Thyroid gland (tissue), 4 donors: Measurements from ENCODE around the gene OR2M7. TPM values are rescaled to one million over a fixed set of nuclear protein-coding genes. Genes with fewer than 3 reads are reported as not detected.
"Not testable (repeated sequence)": the region's sequence is repeated elsewhere in the genome, so short reads cannot be mapped to it uniquely, and the experiment has no call there.

Experiments
- DNase-seq, 2 donors: peaks; one replicate each; pipeline ENCODE4 v3.0.0-alpha.2; 2019
- H3K27ac ChIP-seq, 3 donors: fragments of 200-600 bp; sonication (generic); 1 replicate in 2 of 3; 2 replicates in 1 of 3; pipeline ENCODE4 v1.5.1; 2016 to 2019; ENCODE audit warnings: mild to moderate bottlenecking in 1 of 3, moderate library complexity in 1 of 3
- H3K27me3 ChIP-seq: fragments of 200-600 bp; sonication (generic); one replicate; pipeline ENCODE4 v1.5.1; 2019
- H3K36me3 ChIP-seq, 2 donors: fragments of 200-600 bp; sonication (generic); one replicate each; pipeline ENCODE4 v1.5.1; 2016 to 2019
- H3K4me1 ChIP-seq, 2 donors: fragments of 200-600 bp; sonication (generic); one replicate each; pipeline ENCODE4 v1.5.1; 2017 to 2019
- H3K4me3 ChIP-seq, 3 donors: fragments of 200-600 bp; sonication (generic); replicated peaks in 1 of 3; 1 replicate in 2 of 3; 2 replicates in 1 of 3; pipeline ENCODE4 v1.5.1; 2016; ENCODE audit warnings: mild to moderate bottlenecking in 1 of 3
- H3K9me3 ChIP-seq: fragments of 200-600 bp; sonication (generic); one replicate; pipeline ENCODE4 v1.5.1; 2017
- POLR2A ChIP-seq, 2 donors: fragments of 450-650 bp; IDR thresholded peaks; one replicate each; pipeline ENCODE4 v1.6.1; 2017; ENCODE audit warnings: antibody characterized with exemption in 2 of 2, mild to moderate bottlenecking in 2 of 2, moderate library complexity in 1 of 2
- WGBS, 2 donors: methylation state at CpG; one replicate each; pipeline ENCODE4 v1.1.5; 2017; 5-methylcytosine and 5-hydroxymethylcytosine counted together
- intact Hi-C: fragments of 100-400 bp; cut with DNase I; formaldehyde crosslinking; loops from one replicate; pipeline ENCODE4 v1.15.1; 2023
- total RNA-seq, 4 donors: library from RNA; depleted of rRNA; stranded (reverse); fragments of >200 nt; gene quantifications; one replicate each; pipeline ENCODE4 v1.2.3, GENCODE V29; 2016
- TF ChIP-seq, protein P1 (sequence below), 6 experiments: fragments of 200-600 bp in 3 of 6; fragments of 450-650 bp in 3 of 6; sonication (generic) in 3 of 6; IDR thresholded peaks; one replicate each; pipeline ENCODE4 v1.5.1; 2016 to 2019; ENCODE audit warnings: antibody characterized with exemption in 6 of 6, mild to moderate bottlenecking in 2 of 6, inconsistent platforms in 1 of 6, moderate library complexity in 1 of 6

The OR2M7 gene
- total RNA-seq, 4 donors from 2014 or later, result not detected

DNA sequence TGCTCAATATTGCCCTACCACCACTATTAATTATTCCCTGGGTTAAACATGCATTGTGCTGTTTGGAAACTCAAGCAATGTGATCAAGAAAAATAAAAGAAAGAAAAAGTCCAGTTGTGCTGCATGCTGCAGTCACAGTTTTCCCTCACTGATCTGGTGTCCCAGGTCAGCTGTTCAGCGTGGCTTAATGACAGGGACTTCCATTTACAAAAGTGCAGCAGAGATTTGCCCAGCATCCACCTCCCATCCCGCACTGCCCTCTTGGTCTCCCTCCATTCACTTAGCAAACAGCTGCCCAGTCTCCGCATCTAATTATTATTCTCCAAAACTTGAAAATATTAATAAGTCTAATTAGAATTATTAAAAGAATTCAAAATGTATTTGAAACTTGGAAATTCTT lies 35.0 kb upstream of the OR2M7 start:
- TF ChIP-seq, protein P1, sequence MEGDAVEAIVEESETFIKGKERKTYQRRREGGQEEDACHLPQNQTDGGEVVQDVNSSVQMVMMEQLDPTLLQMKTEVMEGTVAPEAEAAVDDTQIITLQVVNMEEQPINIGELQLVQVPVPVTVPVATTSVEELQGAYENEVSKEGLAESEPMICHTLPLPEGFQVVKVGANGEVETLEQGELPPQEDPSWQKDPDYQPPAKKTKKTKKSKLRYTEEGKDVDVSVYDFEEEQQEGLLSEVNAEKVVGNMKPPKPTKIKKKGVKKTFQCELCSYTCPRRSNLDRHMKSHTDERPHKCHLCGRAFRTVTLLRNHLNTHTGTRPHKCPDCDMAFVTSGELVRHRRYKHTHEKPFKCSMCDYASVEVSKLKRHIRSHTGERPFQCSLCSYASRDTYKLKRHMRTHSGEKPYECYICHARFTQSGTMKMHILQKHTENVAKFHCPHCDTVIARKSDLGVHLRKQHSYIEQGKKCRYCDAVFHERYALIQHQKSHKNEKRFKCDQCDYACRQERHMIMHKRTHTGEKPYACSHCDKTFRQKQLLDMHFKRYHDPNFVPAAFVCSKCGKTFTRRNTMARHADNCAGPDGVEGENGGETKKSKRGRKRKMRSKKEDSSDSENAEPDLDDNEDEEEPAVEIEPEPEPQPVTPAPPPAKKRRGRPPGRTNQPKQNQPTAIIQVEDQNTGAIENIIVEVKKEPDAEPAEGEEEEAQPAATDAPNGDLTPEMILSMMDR (IDR thresholded peaks at IDR 0.05), result no peak
- TF ChIP-seq POLR2A (IDR thresholded peaks at IDR 0.05), result no peak
- Histone ChIP-seq H3K27ac (no peak overlapping the region), H3K36me3 (no peaks in the 10 kb centered on the region), H3K27me3 (no peaks in the 10 kb centered on the region), H3K4me1 (no peaks in the 10 kb centered on the region), H3K9me3 (no peaks in the 10 kb centered on the region), H3K4me3 (no peak overlapping the region)
- intact Hi-C loops, result no loop called here
- no peak for DNase-seq
- 81% methylated on average over 3 of the region's 3 CpGs for WGBS, 2 donors

DNA sequence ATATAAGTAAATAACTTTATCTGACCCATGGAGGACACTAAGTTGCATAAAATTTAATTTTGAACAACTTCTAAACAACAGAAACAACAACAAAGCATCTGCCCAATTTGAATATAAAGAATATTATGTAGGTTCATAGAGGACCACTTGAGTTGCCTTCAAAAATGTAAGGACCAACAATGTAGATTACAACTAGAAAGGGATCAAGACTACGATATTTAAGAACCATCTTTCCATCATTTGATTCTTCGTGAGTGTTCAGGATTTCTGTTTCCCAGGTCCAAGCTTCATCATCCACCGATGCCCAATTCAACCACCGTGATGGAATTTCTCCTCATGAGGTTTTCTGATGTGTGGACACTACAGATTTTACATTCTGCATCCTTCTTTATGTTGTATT lies 24.1 kb upstream of the OR2M7 start, which contains the start of gene OR14C36:
OR14C36 (plus strand) TSS at position 301 of the 400 bp plus-strand sequence; CDS start at position 301, 0 bp downstream.
- Histone ChIP-seq H3K9me3 (no peaks in the 10 kb centered on the region), H3K4me3 (no peak within 1 kb of the TSS), H3K27me3 (no peaks in the 10 kb centered on the region), H3K4me1 (no peaks in the 10 kb centered on the region), H3K36me3 (no peaks in the 10 kb centered on the region), H3K27ac (no peak within 1 kb of the TSS)
- 74 to 79% methylated on average over 4 of the region's 4 CpGs for WGBS, 2 donors
- no peak for TF ChIP-seq POLR2A (IDR thresholded peaks at IDR 0.05)
- TF ChIP-seq, protein P1 (IDR thresholded peaks at IDR 0.05), result no peak
- DNase-seq, result no peak
- intact Hi-C loops, result no loop called here

DNA sequence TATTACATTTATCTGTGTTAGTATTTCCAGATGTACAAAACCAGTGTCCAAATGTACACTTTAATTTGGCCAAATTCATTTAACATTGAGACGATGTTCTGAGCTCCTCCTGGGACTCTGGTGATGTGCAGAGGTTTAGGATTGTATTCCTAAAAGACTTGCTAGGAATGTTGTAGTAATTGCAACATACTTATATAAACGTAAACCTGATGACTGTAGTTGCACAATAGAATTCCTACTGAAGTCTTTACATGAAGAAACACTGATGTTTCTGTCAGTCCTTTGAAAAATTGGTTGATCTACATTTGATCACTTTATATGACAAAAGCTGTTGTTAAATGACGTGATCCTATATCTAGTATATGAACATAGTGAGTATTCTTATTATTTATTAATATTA lies 19.1 kb upstream of the OR2M7 start:
- 57 to 58% methylated on average over 3 of the region's 3 CpGs for WGBS, 2 donors
- intact Hi-C loops, result no loop called here
- no peaks in the 10 kb centered on the region for H3K9me3 ChIP-seq
- no peaks in the 10 kb centered on the region for H3K4me1 ChIP-seq
- no peaks in the 10 kb centered on the region for H3K27me3 ChIP-seq
- no peak overlapping the region for H3K27ac ChIP-seq
- no peaks in the 10 kb centered on the region for H3K36me3 ChIP-seq
- no peak for TF ChIP-seq POLR2A (IDR thresholded peaks at IDR 0.05)
- TF ChIP-seq, protein P1 (IDR thresholded peaks at IDR 0.05), result no peak
- no peak for DNase-seq
- no peak overlapping the region for H3K4me3 ChIP-seq

DNA sequence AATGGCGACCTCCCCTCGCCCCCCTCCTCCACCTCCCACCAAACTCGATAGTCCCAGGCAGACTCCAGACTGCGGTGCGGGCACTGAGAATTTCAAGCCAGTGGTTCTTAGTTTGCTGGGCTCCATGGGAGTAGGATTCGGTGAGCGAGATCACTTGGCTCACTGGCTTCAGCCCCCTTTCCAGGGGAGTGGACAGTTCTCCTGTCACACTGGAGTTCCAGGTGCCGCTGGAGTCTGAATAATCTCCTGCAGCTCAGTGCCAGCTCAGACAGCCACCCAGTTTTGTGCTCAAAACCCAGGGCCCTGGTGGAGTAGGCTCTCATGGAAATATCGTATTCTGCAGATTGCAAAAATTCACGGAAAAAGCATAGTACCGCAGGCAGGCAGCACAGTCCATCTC lies 7.6 kb downstream of the OR2M7 start:
- Histone ChIP-seq H3K4me3 (no peak overlapping the region), H3K27ac (no peak overlapping the region), H3K4me1 (no peaks in the 10 kb centered on the region), H3K36me3 (no peaks in the 10 kb centered on the region), H3K9me3 (no peaks in the 10 kb centered on the region), H3K27me3 (no peaks in the 10 kb centered on the region)
- DNase-seq, result no peak
- 86 to 90% methylated on average over 10 to 11 of the region's 11 CpGs for WGBS, 2 donors
- intact Hi-C loops, result no loop called here
- no peak for TF ChIP-seq POLR2A (IDR thresholded peaks at IDR 0.05)
- TF ChIP-seq, protein P1 (IDR thresholded peaks at IDR 0.05), result no peak

DNA sequence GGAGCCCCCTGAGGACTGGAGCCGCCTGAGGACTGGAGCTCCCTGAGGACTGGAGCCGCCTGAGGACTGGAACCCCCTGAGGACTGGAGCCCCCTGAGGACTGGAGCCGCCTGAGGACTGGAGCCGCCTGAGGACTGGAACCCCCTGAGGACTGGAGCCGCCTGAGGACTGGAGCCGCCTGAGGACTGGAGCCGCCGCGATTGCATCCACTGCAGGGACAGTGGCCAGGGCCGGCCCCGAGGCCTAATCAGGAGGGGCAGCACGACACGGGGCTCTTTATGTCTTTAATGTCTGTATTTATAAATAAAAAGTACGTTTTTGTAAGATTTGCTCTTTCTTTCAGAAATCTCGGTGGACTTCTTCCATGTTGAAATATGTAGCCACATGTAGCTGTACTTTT lies 17.6 kb downstream of the OR2M7 start:
- DNase-seq, H3K27me3 ChIP-seq, H3K36me3 ChIP-seq, intact Hi-C loops, H3K4me3 ChIP-seq, H3K27ac ChIP-seq, H3K9me3 ChIP-seq, H3K4me1 ChIP-seq: not testable (repeated sequence)
- 84 to 87% methylated on average over 6 to 15 of the region's 15 CpGs for WGBS, 2 donors

DNA sequence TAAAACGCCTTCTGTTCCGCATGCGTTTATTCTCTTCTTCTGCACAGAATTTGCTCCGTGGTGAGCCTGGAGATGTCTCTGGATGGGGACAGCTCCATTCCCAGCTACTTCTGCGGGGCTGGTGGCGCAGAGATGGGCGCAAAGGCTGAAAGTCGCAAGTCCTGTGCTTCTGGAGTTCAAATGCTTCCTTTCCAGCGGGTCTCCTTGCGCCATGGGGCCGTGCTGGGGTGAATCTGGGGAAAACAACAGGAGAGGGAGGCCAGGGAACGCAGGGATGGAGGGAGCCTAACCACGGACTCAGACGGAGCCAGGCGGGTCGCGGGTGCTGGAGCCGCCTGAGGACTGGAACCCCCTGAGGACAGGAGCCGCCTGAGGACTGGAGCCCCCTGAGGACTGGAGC lies 18.3 kb downstream of the OR2M7 start:
- no peak for DNase-seq
- 88 to 92% methylated on average over 18 to 19 of the region's 19 CpGs for WGBS, 2 donors
- intact Hi-C loops, result no loop called here
- H3K36me3 ChIP-seq, result no peaks in the 10 kb centered on the region
- H3K4me1 ChIP-seq, result no peaks in the 10 kb centered on the region
- H3K27ac ChIP-seq, result no peak overlapping the region
- H3K4me3 ChIP-seq, result no peak overlapping the region
- H3K9me3 ChIP-seq, result no peaks in the 10 kb centered on the region
- no peaks in the 10 kb centered on the region for H3K27me3 ChIP-seq
- TF ChIP-seq, protein P1 (IDR thresholded peaks at IDR 0.05), result no peak
- TF ChIP-seq POLR2A (IDR thresholded peaks at IDR 0.05), result no peak

DNA sequence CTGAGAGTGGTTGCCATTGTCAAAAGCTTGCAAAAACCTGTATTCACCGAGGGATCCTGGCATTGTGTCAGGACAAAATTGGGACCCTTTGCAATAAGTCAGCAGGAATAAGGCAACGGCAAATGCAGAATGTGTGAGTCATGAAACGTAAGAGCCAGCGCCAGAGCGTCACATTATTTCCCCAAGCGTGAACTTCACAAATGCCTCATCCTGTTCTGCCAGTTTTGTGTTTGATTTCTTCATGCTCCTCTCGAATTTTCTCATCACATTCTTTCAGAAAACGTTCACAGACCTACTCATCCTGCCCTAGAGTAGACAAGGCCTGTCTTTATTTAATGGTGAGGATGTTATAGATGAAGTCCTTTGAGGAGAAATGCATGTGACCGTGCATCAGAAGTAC lies 18.7 kb downstream of the OR2M7 start:
- DNase-seq, H3K27me3 ChIP-seq, H3K4me1 ChIP-seq, H3K9me3 ChIP-seq, H3K4me3 ChIP-seq, H3K27ac ChIP-seq, intact Hi-C loops, H3K36me3 ChIP-seq: not testable (repeated sequence)
- 73 to 75% methylated on average over 9 of the region's 9 CpGs for WGBS, 2 donors
